A549 (cell line): Measurements from ENCODE around the gene PEX7. TPM values are rescaled to one million over a fixed set of nuclear protein-coding genes. Genes with fewer than 3 reads are reported as not detected.

Experiments
- ATAC-seq, 2 experiments: fragments of 200-7000 bp in 1 of 2; fragments of >200 bp in 1 of 2; cut with Nextera tagmentation in 1 of 2; cut with Tn5 transposase in 1 of 2; 3 replicates each; pipeline versions ENCODE4 v1.8.0 to v1.9.1; 2018 to 2020; ENCODE audit warnings: mild to moderate bottlenecking in 1 of 2, moderate library complexity in 1 of 2
- CTCF ChIA-PET: fragments of 300-600 bp; sonication (Branson Sonifier 250); formaldehyde crosslinking; extraction: SDS; loops from one replicate; lab custom pipeline; 2021; ENCODE audit warnings: antibody characterized with exemption, inconsistent platforms; lab: Yijun Ruan, JAX
- POLR2A ChIA-PET: fragments of 350-600 bp; formaldehyde crosslinking; extraction: SDS; loops from one replicate; lab custom pipeline; 2021; ENCODE audit warnings: antibody characterized with exemption, inconsistent platforms; lab: Yijun Ruan, JAX
- DNase-seq, 2 experiments: peaks; one replicate each; pipeline versions ENCODE4 v3.0.0 to v3.0.0-alpha.2; 2011 to 2016; ENCODE audit warnings: low read depth in 1 of 2, low spot score in 1 of 2
- FAIRE-seq: peaks from 2 replicates; lab custom pipeline; 2011; peaks lifted over from hg19 to GRCh38; lab: Jason Lieb, UNC
- H3K27ac ChIP-seq, 2 experiments: fragments of >200 bp; sonication (Bioruptor Twin); formaldehyde crosslinking; 3 replicates each; pipeline ENCODE4 v1.5.1; 2016 to 2017
- H3K4me1 ChIP-seq: fragments of >200 bp; sonication (Bioruptor Twin); formaldehyde crosslinking; 3 replicates; pipeline ENCODE4 v1.6.1; 2016
- H3K4me2 ChIP-seq: fragments of >200 bp; sonication (Bioruptor Twin); formaldehyde crosslinking; 3 replicates; pipeline ENCODE4 v1.6.1; 2016
- H3K4me3 ChIP-seq: fragments of >200 bp; sonication (Bioruptor Twin); formaldehyde crosslinking; 3 replicates; pipeline ENCODE4 v1.5.1; 2016
- H3K9me3 ChIP-seq: fragments of >200 bp; sonication (Bioruptor Twin); formaldehyde crosslinking; 3 replicates; pipeline ENCODE4 v1.6.1; 2016
- CEBPB ChIP-seq, 2 experiments: fragments of >200 bp in 1 of 2; sonication (Bioruptor Twin) in 1 of 2; formaldehyde crosslinking in 1 of 2; IDR thresholded peaks; 2 replicates each; pipeline ENCODE4 v1.6.1; 2012 to 2016
- CHD2 ChIP-seq: fragments of 150-350 bp; IDR thresholded peaks from 2 replicates; pipeline ENCODE4 v1.6.1; 2014; ENCODE audit warnings: low read length; ENCODE audit not compliant: partially characterized antibody
- EHF ChIP-seq: fragments of 250-450 bp; sonication (Bioruptor Pico); IDR thresholded peaks from 2 replicates; pipeline ENCODE4 v1.5.0; 2020; ENCODE audit warnings: mild to moderate bottlenecking
- EHMT2 ChIP-seq: fragments of 200-600 bp; sonication (generic); IDR thresholded peaks from 2 replicates; pipeline ENCODE4 v1.6.1; 2016; ENCODE audit warnings: antibody characterized with exemption, low read depth, mild to moderate bottlenecking, moderate library complexity
- ESRRA ChIP-seq: fragments of 150-350 bp; IDR thresholded peaks from 2 replicates; pipeline ENCODE4 v1.6.1; 2014; ENCODE audit warnings: mild to moderate bottlenecking, low read length, borderline replicate concordance
- HDAC2 ChIP-seq: fragments of 200-600 bp; sonication (generic); IDR thresholded peaks from 2 replicates; pipeline ENCODE4 v1.6.1; 2016
- HOXA7 ChIP-seq: fragments of 250-450 bp; sonication (Bioruptor Pico); IDR thresholded peaks from 2 replicates; pipeline ENCODE4 v1.5.0; 2020; ENCODE audit warnings: mild to moderate bottlenecking, moderate library complexity
- HOXB5 ChIP-seq: fragments of 250-450 bp; sonication (Bioruptor Pico); IDR thresholded peaks from 2 replicates; pipeline ENCODE4 v1.5.0; 2020; ENCODE audit warnings: mild to moderate bottlenecking, moderate library complexity
- MAZ ChIP-seq: fragments of 150-350 bp; IDR thresholded peaks from 2 replicates; pipeline ENCODE4 v1.6.1; 2014; ENCODE audit warnings: antibody characterized with exemption, low read depth, low read length, borderline replicate concordance
- NFE2L2 ChIP-seq: fragments of 150-350 bp; conservative IDR thresholded peaks from 2 replicates; pipeline ENCODE4 v1.6.1; 2014; ENCODE audit warnings: low read length
- NR3C1 ChIP-seq: fragments of >200 bp; sonication (Bioruptor Twin); formaldehyde crosslinking; IDR thresholded peaks from 3 replicates; pipeline ENCODE4 v1.6.1; 2017
- RAD21 ChIP-seq, 2 experiments: fragments of >200 bp in 1 of 2; sonication (Bioruptor Twin) in 1 of 2; formaldehyde crosslinking in 1 of 2; IDR thresholded peaks in 1 of 2; conservative IDR thresholded peaks in 1 of 2; 2 replicates in 1 of 2; 3 replicates in 1 of 2; pipeline ENCODE4 v1.6.1; 2012 to 2018; ENCODE audit warnings: inconsistent platforms in 1 of 2
- RCOR1 ChIP-seq: fragments of 150-350 bp; IDR thresholded peaks from 2 replicates; pipeline ENCODE4 v1.6.1; 2014; ENCODE audit warnings: antibody characterized with exemption, low read length, low read depth
- SMC3 ChIP-seq: fragments of >200 bp; sonication (Bioruptor Twin); formaldehyde crosslinking; IDR thresholded peaks from 3 replicates; pipeline ENCODE4 v1.6.1; 2018; ENCODE audit warnings: inconsistent platforms
- SREBF2 ChIP-seq: fragments of 450-650 bp; IDR thresholded peaks from 2 replicates; pipeline ENCODE4 v1.6.1; 2014; ENCODE audit warnings: mild to moderate bottlenecking, moderate library complexity
- ZNF302 ChIP-seq: fragments of 250-450 bp; sonication (Bioruptor Pico); IDR thresholded peaks from 2 replicates; pipeline ENCODE4 v1.9.0; 2021; ENCODE audit warnings: inconsistent platforms, mild to moderate bottlenecking, moderate library complexity
- ZSCAN20 ChIP-seq: fragments of 250-450 bp; sonication (Bioruptor Pico); IDR thresholded peaks from 2 replicates; pipeline ENCODE4 v1.8.0; 2022; ENCODE audit warnings: mild to moderate bottlenecking, moderate library complexity
- WGBS: methylation state at CpG from one replicate; pipeline ENCODE4 v1.1.6; 2017; ENCODE audit errors: missing lambda C conversion rate; 5-methylcytosine and 5-hydroxymethylcytosine counted together
- polyA plus RNA-seq, 4 experiments: library from polyadenylated mRNA; depleted of rRNA in 3 of 4; stranded (reverse); fragments of >200 nt; fragmentation: RNase III in 1 of 4; extraction: RNeasy Plus Mini Kit Qiagen cat#74134 plus additional on column Dnase treatment in 1 of 4; gene quantifications; 2 replicates in 3 of 4; 3 replicates in 1 of 4; pipeline ENCODE4 v1.2.3, GENCODE V29; 2011 to 2017
- TF ChIP-seq, protein P1 (sequence below): IDR thresholded peaks from 2 replicates; pipeline ENCODE4 v1.6.1; 2012
- TF ChIP-seq, protein P2 (sequence below): IDR thresholded peaks from 2 replicates; pipeline ENCODE4 v1.6.1; 2012
- TF ChIP-seq, protein P3 (sequence below): fragments of 450-650 bp; IDR thresholded peaks from 2 replicates; pipeline ENCODE4 v1.6.1; 2014; ENCODE audit warnings: antibody characterized with exemption
- TF ChIP-seq, protein P4 (sequence below): fragments of 250-450 bp; sonication (Bioruptor Pico); IDR thresholded peaks from 2 replicates; pipeline ENCODE4 v1.5.0; 2020; ENCODE audit warnings: low read depth, mild to moderate bottlenecking, moderate library complexity
- TF ChIP-seq, protein P5 (sequence below): fragments of >200 bp; sonication (Bioruptor Twin); formaldehyde crosslinking; IDR thresholded peaks from 3 replicates; pipeline ENCODE4 v1.5.1; 2016

PEX7 gene
- polyA plus RNA-seq, 2 of the 4 experiments (the other 2 are of a cell fraction), result 6.9 to 9.6 TPM

DNA sequence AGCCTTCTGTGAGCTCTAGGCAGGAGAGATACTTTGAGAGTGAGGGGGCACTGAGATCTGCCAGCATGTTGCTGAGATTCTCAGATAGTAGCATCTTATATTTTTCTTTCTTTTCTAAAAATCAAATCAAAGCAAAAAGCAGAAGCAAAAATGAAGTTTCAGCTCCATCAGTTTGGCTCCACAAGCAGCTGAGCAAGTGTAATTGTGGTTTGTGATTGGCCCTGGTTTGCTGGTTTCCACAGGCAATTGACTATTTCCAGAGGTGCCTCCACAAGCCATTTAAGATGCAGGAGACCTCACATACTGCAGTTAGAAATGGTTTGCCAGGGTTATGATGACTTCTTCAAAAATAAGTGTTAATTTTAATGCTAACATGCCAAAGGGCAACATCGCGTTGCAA lies 104.0 kb downstream of the PEX7 start:
- ChIA-PET POLR2A (no interaction called here), CTCF (interaction anchor here (0.6 to 1.4 kb wide), 2 partner anchors 12 to 375 kb away, joined by 3 to 6 read pairs; no protein-coding TSS in a partner anchor)
- H3K9me3 ChIP-seq, result no peaks in the 10 kb centered on the region
- H3K27ac ChIP-seq, result no peak overlapping the region
- no peak for TF ChIP-seq EHMT2
- no peak for TF ChIP-seq EHF (CRISPR knock-in tag)
- no peak for TF ChIP-seq CHD2
- TF ChIP-seq, protein P1, sequence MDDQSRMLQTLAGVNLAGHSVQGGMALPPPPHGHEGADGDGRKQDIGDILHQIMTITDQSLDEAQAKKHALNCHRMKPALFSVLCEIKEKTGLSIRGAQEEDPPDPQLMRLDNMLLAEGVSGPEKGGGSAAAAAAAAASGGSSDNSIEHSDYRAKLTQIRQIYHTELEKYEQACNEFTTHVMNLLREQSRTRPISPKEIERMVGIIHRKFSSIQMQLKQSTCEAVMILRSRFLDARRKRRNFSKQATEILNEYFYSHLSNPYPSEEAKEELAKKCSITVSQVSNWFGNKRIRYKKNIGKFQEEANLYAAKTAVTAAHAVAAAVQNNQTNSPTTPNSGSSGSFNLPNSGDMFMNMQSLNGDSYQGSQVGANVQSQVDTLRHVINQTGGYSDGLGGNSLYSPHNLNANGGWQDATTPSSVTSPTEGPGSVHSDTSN, result no peak
- no peak for TF ChIP-seq HDAC2
- no peak for TF ChIP-seq NFE2L2
- TF ChIP-seq, protein P2, sequence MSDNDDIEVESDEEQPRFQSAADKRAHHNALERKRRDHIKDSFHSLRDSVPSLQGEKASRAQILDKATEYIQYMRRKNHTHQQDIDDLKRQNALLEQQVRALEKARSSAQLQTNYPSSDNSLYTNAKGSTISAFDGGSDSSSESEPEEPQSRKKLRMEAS, result no peak
- TF ChIP-seq SREBF2, result no peak
- no peak for TF ChIP-seq ZSCAN20
- no peak for TF ChIP-seq ZNF302 (CRISPR knock-in tag)
- no peak for TF ChIP-seq SMC3
- TF ChIP-seq, protein P3, sequence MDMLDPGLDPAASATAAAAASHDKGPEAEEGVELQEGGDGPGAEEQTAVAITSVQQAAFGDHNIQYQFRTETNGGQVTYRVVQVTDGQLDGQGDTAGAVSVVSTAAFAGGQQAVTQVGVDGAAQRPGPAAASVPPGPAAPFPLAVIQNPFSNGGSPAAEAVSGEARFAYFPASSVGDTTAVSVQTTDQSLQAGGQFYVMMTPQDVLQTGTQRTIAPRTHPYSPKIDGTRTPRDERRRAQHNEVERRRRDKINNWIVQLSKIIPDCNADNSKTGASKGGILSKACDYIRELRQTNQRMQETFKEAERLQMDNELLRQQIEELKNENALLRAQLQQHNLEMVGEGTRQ, result no peak
- TF ChIP-seq CEBPB (IDR thresholded peaks at IDR 0.05), result no peak
- TF ChIP-seq NR3C1, result no peak
- no peak for TF ChIP-seq HOXA7
- no peak for TF ChIP-seq HOXB5 (CRISPR knock-in tag)
- no peak for TF ChIP-seq ESRRA
- TF ChIP-seq RCOR1, result no peak
- no peaks in the 10 kb centered on the region for H3K4me1 ChIP-seq
- WGBS, result 89% methylated on average over 2 of the region's 2 CpGs
- no peak overlapping the region for H3K4me2 ChIP-seq
- ATAC-seq (no peak), DNase-seq (no peak), FAIRE-seq (no peak)
- no peak overlapping the region for H3K4me3 ChIP-seq

DNA sequence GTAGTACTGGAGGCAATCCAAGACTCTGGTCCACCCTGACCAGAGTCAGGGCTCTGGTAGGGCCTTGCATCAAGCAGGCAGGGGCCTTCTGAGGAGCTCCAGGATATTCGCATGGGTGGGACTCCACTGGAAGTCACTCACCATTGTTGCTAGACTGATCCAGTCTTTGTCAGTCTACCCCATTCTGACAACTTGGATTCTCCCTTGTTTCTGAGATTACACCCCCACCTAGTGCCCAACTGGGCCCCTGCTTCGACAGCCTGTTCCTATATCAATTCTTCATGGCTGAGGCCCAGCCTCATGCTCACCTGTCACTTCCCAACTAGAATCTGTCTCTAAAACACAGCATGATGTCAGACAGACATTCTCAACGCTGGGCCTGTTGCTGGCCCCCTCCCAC lies 104.9 kb downstream of the PEX7 start:
- 31% methylated on average over 3 of the region's 3 CpGs for WGBS
- ATAC-seq (peak; percentile 53 to 80; a peak in 4 of 6 replicates), FAIRE-seq (no peak), DNase-seq (peak; percentile 29 to 32)
- POLR2A ChIA-PET, result no interaction called here
- no peak overlapping the region for H3K4me3 ChIP-seq
- no peak overlapping the region for H3K4me2 ChIP-seq
- H3K9me3 ChIP-seq, result no peaks in the 10 kb centered on the region
- H3K27ac ChIP-seq, result no peak overlapping the region
- TF ChIP-seq RAD21 (conservative IDR thresholded peaks at IDR 0.05 in 1 of 2, IDR thresholded peaks at IDR 0.05 in 1 of 2), result peak; percentile 49 to 62
- TF ChIP-seq NFE2L2, result no peak
- no peak for TF ChIP-seq HDAC2
- TF ChIP-seq SMC3, result 0 out of 3 replicates have a peak, but pooled peaks have one; percentile 14
- TF ChIP-seq MAZ, result no peak
- TF ChIP-seq, protein P4, sequence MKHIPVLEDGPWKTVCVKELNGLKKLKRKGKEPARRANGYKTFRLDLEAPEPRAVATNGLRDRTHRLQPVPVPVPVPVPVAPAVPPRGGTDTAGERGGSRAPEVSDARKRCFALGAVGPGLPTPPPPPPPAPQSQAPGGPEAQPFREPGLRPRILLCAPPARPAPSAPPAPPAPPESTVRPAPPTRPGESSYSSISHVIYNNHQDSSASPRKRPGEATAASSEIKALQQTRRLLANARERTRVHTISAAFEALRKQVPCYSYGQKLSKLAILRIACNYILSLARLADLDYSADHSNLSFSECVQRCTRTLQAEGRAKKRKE, result no peak
- TF ChIP-seq, protein P5, sequence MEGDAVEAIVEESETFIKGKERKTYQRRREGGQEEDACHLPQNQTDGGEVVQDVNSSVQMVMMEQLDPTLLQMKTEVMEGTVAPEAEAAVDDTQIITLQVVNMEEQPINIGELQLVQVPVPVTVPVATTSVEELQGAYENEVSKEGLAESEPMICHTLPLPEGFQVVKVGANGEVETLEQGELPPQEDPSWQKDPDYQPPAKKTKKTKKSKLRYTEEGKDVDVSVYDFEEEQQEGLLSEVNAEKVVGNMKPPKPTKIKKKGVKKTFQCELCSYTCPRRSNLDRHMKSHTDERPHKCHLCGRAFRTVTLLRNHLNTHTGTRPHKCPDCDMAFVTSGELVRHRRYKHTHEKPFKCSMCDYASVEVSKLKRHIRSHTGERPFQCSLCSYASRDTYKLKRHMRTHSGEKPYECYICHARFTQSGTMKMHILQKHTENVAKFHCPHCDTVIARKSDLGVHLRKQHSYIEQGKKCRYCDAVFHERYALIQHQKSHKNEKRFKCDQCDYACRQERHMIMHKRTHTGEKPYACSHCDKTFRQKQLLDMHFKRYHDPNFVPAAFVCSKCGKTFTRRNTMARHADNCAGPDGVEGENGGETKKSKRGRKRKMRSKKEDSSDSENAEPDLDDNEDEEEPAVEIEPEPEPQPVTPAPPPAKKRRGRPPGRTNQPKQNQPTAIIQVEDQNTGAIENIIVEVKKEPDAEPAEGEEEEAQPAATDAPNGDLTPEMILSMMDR, result peak; percentile 30
- no peaks in the 10 kb centered on the region for H3K4me1 ChIP-seq
- CTCF ChIA-PET, result interaction anchor here (0.6 to 1.6 kb wide), 3 partner anchors 8 to 135 kb away, joined by 3 to 6 read pairs (median 4); partner anchors contain the start of gene MAP3K5
